GM12873 (cell line): ENCODE data around the gene GDPD4.

ENCODE experiments used
- CTCF ChIP-seq: IDR thresholded peaks from 2 replicates; pipeline ENCODE4 v1.5.1; 2012; ENCODE audit warnings: low read depth, mild to moderate bottlenecking, moderate library complexity, low read length, control low read depth; ENCODE audit not compliant: insufficient read depth; ENCODE audit errors: missing control alignments

GDPD4 gene

GRCh38 chr11:77278595-77279506 lies 22.6 kb downstream of the GDPD4 start:
- TF ChIP-seq CTCF, result no peak

- TF ChIP-seq CTCF, result no peak
Measured at GRCh38 chr11:77276271-77276670, 25.2 kb downstream of the GDPD4 start.

GRCh38 chr11:77270921-77271320 lies 30.6 kb downstream of the GDPD4 start:
- no peak for TF ChIP-seq CTCF

GRCh38 chr11:77269484-77270123 lies 31.9 kb downstream of the GDPD4 start:
- peak; percentile 3 for TF ChIP-seq CTCF

- no peak for TF ChIP-seq CTCF
Measured at GRCh38 chr11:77267962-77268361, 33.5 kb downstream of the GDPD4 start.

GRCh38 chr11:77266766-77267165 lies 34.7 kb downstream of the GDPD4 start:
- TF ChIP-seq CTCF, result no peak

- TF ChIP-seq CTCF, result no peak
Measured at GRCh38 chr11:77262803-77263202, 38.7 kb downstream of the GDPD4 start.
